Erythroblast (primary cell): ENCODE results near the gene CYBC1.

Experiments
- GATA1 ChIP-seq: IDR thresholded peaks from 2 replicates; pipeline ENCODE4 v1.6.1; 2011; ENCODE audit warnings: low read depth, mild to moderate bottlenecking, control low read depth, low read length, moderate library complexity
- POLR2A ChIP-seq: IDR thresholded peaks from 2 replicates; pipeline ENCODE4 v1.6.1; 2011; ENCODE audit warnings: mild to moderate bottlenecking, low read length

GRCh38 chr17:82470065-82470464, 19.5 kb upstream of the CYBC1 start:
- no peak for TF ChIP-seq POLR2A
- no peak for TF ChIP-seq GATA1
